CD1c-positive myeloid dendritic cell (primary cell): Measurements from ENCODE around the gene PLCG1.

Experiments used
- DNase-seq: peaks from one replicate; pipeline ENCODE4 v3.0.0-alpha.2; 2016; ENCODE audit errors: extremely low spot score

PLCG1 gene

GRCh38 chr20:41205313-41205712, 68.0 kb downstream of the PLCG1 start:
- DNase-seq: no peak

- no peak for DNase-seq
These were observed 75.9 kb downstream of the PLCG1 start for GRCh38 chr20:41213150-41213820.

GRCh38 chr20:41214202-41214601, 76.9 kb downstream of the PLCG1 start:
- DNase-seq: no peak

GRCh38 chr20:41214666-41215065, 77.3 kb downstream of the PLCG1 start:
- no peak for DNase-seq

- no peak for DNase-seq
These were observed 80.1 kb downstream of the PLCG1 start for GRCh38 chr20:41217422-41217821.

- no peak for DNase-seq
These were observed 81.1 kb downstream of the PLCG1 start for GRCh38 chr20:41218466-41218865.

- no peak for DNase-seq
These were observed 82.5 kb downstream of the PLCG1 start for GRCh38 chr20:41219824-41220223.

- DNase-seq: no peak
These were observed 84.4 kb downstream of the PLCG1 start for GRCh38 chr20:41221614-41222218.

GRCh38 chr20:41222296-41222695, 85.0 kb downstream of the PLCG1 start:
- DNase-seq: no peak

- no peak for DNase-seq
These were observed 85.4 kb downstream of the PLCG1 start for GRCh38 chr20:41222703-41223102.

GRCh38 chr20:41223112-41223511, 85.8 kb downstream of the PLCG1 start:
- DNase-seq: no peak

- no peak for DNase-seq
These were observed 86.9 kb downstream of the PLCG1 start for GRCh38 chr20:41224281-41224680.

GRCh38 chr20:41225091-41225490, 87.7 kb downstream of the PLCG1 start:
- no peak for DNase-seq

- no peak for DNase-seq
These were observed 89.1 kb downstream of the PLCG1 start for GRCh38 chr20:41226426-41226825.
